GM12865 (cell line): ENCODE data around the gene ARHGEF38.
A peak's percentile ranks its signal among the peaks of the same experiment; 100 is the strongest.

ENCODE experiments used
- DNase-seq: peaks from one replicate; pipeline ENCODE4 v3.0.0; 2010; ENCODE audit warnings: low read depth
- H3K4me3 ChIP-seq: 2 replicates; pipeline ENCODE4 v1.5.1; 2011; ENCODE audit warnings: mild to moderate bottlenecking, low read depth, low read length, control low read depth
- TF ChIP-seq, protein P1 (sequence below): IDR thresholded peaks from 2 replicates; pipeline ENCODE4 v1.5.1; 2011; ENCODE audit warnings: low read length, control low read depth, low read depth, inconsistent platforms; ENCODE audit not compliant: insufficient read depth; ENCODE audit errors: missing control alignments

The ARHGEF38 gene

DNA sequence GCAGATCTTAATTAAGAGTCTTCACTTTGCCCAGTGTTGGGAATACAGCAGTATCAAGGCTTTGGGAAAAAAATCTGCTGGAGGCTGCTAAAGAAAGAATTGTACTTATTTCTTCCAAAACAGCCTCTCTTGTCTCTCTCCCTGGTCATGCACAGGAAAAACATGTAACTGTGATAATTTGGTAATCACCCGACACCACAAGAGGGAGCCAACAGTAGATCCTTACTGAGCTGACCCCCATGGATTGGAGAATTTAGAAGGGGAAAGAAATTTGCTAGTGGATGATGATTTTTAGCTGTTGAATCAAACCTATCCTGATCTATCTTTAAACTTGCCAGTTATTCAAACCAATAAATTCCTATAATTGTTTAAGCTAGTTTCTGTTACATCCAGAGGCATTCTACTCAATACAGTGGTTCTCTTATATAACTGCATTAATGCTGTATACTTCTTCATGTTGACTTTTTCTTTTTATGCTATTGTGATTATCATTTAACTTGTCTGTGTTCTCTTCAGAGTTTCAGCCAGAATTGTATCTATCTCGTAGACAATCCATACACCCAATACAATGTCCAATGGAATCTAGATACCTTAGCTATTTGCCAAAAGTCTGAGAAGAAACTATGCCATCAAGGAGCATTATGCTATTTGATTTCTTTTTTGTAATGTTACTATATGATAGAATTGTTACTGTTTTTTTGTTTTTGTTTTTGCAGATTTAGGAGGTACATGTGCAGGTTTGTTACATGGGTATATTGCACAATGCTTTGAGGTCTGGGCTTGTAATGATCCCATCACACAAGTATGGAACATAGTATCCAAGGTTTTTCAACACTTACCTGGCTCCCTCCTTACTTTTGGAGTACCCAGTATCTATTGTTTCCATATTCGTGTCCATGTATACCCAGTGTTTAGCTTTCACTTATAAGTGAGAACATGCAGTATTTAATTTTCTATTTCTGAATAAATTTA is 31.3 kb upstream of the ARHGEF38 start:
- TF ChIP-seq, protein P1, sequence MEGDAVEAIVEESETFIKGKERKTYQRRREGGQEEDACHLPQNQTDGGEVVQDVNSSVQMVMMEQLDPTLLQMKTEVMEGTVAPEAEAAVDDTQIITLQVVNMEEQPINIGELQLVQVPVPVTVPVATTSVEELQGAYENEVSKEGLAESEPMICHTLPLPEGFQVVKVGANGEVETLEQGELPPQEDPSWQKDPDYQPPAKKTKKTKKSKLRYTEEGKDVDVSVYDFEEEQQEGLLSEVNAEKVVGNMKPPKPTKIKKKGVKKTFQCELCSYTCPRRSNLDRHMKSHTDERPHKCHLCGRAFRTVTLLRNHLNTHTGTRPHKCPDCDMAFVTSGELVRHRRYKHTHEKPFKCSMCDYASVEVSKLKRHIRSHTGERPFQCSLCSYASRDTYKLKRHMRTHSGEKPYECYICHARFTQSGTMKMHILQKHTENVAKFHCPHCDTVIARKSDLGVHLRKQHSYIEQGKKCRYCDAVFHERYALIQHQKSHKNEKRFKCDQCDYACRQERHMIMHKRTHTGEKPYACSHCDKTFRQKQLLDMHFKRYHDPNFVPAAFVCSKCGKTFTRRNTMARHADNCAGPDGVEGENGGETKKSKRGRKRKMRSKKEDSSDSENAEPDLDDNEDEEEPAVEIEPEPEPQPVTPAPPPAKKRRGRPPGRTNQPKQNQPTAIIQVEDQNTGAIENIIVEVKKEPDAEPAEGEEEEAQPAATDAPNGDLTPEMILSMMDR: peak; percentile 60
- peak; percentile 64 for DNase-seq
- no peak overlapping the region for H3K4me3 ChIP-seq

DNA sequence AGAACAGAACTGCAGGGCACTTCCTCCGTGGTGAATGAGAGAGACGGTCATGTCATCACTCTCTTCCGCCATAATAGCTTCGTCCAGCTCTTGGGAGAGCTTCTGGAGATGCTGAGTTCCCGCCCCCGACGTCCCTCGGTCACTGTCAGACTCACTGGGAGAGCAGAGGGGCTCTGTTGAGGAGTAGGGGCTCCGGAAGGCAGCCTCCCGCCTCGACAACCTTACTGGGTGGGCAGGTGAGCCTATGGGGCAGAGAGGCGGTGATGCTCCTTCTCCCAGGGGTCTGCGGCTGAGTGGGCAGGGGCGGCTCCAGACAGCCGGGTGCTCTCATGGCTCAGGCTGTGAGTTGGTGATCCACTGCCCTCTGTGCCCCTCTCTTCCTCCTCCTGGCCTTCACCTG is 25.8 kb upstream of the ARHGEF38 start:
- H3K4me3 ChIP-seq: no peak overlapping the region
- DNase-seq: no peak
- TF ChIP-seq, protein P1: no peak

DNA sequence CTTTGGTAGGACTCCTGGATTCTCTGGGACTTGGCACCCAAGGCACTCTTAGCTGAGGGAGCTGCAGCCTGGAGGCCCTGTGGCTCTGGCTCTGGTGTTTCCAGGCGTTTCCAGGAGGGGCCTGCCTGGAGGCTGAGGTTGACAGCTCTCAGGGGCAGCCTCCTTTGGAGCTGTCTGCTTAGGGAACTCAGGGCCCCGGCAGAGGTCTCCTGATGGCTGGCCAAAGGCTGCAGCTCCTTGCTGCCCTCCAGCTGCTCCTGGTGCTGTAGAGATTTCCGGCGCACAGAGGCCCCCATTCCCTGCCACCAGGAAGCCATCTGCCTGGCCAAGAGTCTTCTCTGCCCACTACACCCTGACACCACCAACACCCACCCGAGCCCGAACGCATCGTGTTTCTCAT is 25.3 kb upstream of the ARHGEF38 start:
- TF ChIP-seq, protein P1: no peak

DNA sequence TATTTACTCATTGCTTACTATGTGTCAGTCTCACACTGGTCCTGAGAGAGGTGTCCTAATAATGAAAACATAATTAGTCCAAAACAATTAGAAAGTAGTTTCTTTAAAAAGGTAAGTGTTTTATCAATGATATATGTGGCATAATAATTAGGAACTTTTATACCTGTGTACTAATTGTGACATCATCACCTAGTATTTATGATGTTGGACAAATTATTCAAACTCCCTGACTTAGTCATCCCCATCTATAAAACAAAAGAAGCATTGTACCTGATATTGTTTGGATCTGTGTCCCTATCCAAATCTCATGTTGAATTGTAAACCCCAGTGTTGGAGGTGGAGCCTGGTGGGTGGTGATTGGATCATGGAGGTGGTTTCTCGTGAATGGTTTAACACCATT is 15.8 kb upstream of the ARHGEF38 start:
- no peak overlapping the region for H3K4me3 ChIP-seq

More for the DNA sequence above, 25.3 kb upstream of the ARHGEF38 start:
- H3K4me3 ChIP-seq: no peak overlapping the region
- no peak for DNase-seq

DNA sequence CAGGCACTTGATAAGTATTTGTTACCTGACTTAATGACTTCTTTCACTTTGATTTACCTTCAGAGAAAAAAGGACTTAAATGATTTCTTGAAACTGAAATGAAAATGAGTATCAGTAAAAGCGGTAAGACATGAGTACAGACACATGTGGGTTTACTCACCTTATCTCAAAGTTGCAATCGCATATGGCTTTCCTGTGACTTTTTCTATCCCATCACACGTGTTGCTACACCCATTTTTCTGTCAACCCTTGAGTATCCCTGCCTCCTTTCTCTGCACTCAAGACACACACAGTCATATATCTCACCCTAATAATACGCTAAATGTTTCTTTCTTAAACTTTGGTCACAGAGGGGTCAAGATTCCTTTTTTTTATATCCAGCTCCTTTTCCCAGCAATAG is 11.0 kb upstream of the ARHGEF38 start:
- TF ChIP-seq, protein P1: no peak
- DNase-seq: peak; percentile 9
- no peak overlapping the region for H3K4me3 ChIP-seq

More for the DNA sequence above, 15.8 kb upstream of the ARHGEF38 start:
- DNase-seq: no peak
- TF ChIP-seq, protein P1: no peak

DNA sequence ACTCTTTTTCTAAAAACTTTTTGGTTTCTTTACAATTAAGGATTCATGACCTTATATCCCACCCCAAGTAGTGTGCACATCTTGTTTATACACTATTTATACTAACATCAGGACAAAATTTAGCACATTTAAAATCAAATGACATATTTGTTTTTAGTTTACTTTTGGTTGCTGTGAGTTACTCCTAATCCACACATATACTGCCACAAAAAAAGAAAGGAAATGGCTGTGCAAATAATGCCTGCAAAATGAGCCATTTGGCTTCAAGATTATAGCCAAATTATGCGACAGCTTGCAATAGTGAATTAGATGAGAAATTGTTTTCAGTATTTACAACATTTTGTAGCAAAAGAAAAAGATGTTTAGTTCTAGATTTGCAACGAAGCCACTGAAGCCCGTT is 10.4 kb upstream of the ARHGEF38 start:
- TF ChIP-seq, protein P1: no peak
- no peak for DNase-seq
- no peak overlapping the region for H3K4me3 ChIP-seq

DNA sequence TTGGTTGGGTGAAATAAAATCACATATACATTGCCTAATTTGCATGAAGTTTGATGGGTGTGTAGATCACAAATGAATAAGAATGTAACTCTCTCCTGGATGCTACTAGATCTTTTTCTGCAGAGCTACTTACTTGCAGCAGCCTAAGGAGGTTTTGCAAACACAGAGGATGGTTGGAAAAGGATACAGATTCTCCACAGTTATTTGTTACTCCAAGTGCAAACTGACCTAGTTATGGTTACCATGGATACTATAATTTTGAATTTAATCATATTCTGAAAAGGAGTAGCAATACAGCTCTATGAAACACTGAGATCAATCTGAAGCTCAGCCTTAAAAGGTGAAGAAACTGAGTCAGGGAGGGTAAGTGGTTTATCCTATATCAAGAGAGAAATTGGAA is 9.1 kb upstream of the ARHGEF38 start:
- no peak overlapping the region for H3K4me3 ChIP-seq
- TF ChIP-seq, protein P1: no peak
- no peak for DNase-seq
